GM12878 (cell line): Measurements from ENCODE around the gene SPHK2. TPM values are rescaled to one million over a fixed set of nuclear protein-coding genes. Genes with fewer than 3 reads are reported as not detected.
"Not testable (repeated sequence)": the region's sequence is repeated elsewhere in the genome, so short reads cannot be mapped to it uniquely, and the experiment has no call there.

Source experiments
- ATAC-seq: fragments of 200-7000 bp; cut with Tn5 transposase; 3 replicates; pipeline ENCODE4 v1.9.1; 2020; ENCODE audit warnings: mild to moderate bottlenecking, moderate library complexity
- BruUV-seq: library from RNA; stranded (reverse); fragments of 400-500 nt; replicated peaks from 2 replicates; lab custom pipeline; 2021; lab: Mats Ljungman, UMichigan
- CTCF ChIA-PET: fragments of 300-600 bp; sonication (Branson Sonifier 250); formaldehyde crosslinking; extraction: SDS; loops from one replicate; lab custom pipeline; 2021; ENCODE audit warnings: inconsistent platforms; lab: Yijun Ruan, JAX
- POLR2A ChIA-PET: fragments of 350-600 bp; formaldehyde crosslinking; extraction: SDS; loops from one replicate; lab custom pipeline; 2021; ENCODE audit warnings: inconsistent platforms; lab: Charles Lee
- RAD21 ChIA-PET: fragments of 300-600 bp; sonication (Branson Sonifier 250); formaldehyde crosslinking; loops from one replicate; lab custom pipeline; 2023; ENCODE audit warnings: antibody characterized with exemption; ENCODE audit not compliant: unreplicated experiment; lab: Charles Lee
- SMC1A ChIA-PET: fragments of 300-600 bp; sonication (Branson Sonifier 250); formaldehyde crosslinking; loops from one replicate; lab custom pipeline; 2023; ENCODE audit not compliant: unreplicated experiment, uncharacterized antibody; lab: Charles Lee
- DNase-seq: peaks from one replicate; pipeline ENCODE4 v3.0.0-alpha.2; 2011; ENCODE audit warnings: low read depth, low spot score
- FAIRE-seq: peaks from 3 replicates; lab custom pipeline; 2011; peaks lifted over from hg19 to GRCh38; lab: Jason Lieb, UNC
- H2AFZ ChIP-seq: 2 replicates; pipeline ENCODE4 v1.6.0; 2011; ENCODE audit warnings: low read depth, low read length, control low read depth; ENCODE audit not compliant: control insufficient read depth
- H3K27ac ChIP-seq: 2 replicates; pipeline ENCODE4 v1.5.1; 2011; ENCODE audit warnings: control low read depth; ENCODE audit not compliant: control insufficient read depth, insufficient read depth
- H3K27me3 ChIP-seq, 2 experiments: replicated peaks in 1 of 2; 2 replicates each; pipeline versions ENCODE4 v1.6.0 to v1.6.1; 2011; ENCODE audit warnings: low read length in 1 of 2; ENCODE audit not compliant: control insufficient read depth in 2 of 2, insufficient read depth in 2 of 2
- H3K36me3 ChIP-seq, 2 experiments: 2 replicates each; pipeline ENCODE4 v1.5.1; 2011; ENCODE audit warnings: low read length in 1 of 2; ENCODE audit not compliant: control insufficient read depth in 2 of 2, insufficient read depth in 2 of 2
- H3K4me1 ChIP-seq: 2 replicates; pipeline ENCODE4 v1.6.1; 2011; ENCODE audit warnings: mild to moderate bottlenecking, low read length, moderate library complexity, mixed read lengths; ENCODE audit not compliant: control insufficient read depth, insufficient read depth
- H3K4me2 ChIP-seq: 2 replicates; pipeline ENCODE4 v1.6.0; 2011; ENCODE audit warnings: control low read depth; ENCODE audit not compliant: control insufficient read depth, insufficient read depth
- H3K4me3 ChIP-seq: fragments of 200-600 bp; sonication (generic); 2 replicates; pipeline ENCODE4 v1.5.1; 2016
- H3K79me2 ChIP-seq: 2 replicates; pipeline ENCODE4 v1.6.0; 2011; ENCODE audit warnings: low read length; ENCODE audit not compliant: control insufficient read depth, insufficient read depth
- H3K9ac ChIP-seq: 2 replicates; pipeline ENCODE4 v1.8.0; 2011; ENCODE audit warnings: low read length, control low read depth, mixed read lengths; ENCODE audit not compliant: control insufficient read depth, insufficient read depth
- H3K9me3 ChIP-seq: replicated peaks from 3 replicates; pipeline ENCODE4 v1.5.1; 2011; ENCODE audit warnings: mild to moderate bottlenecking, low read length; ENCODE audit not compliant: control insufficient read depth, insufficient read depth
- H4K20me1 ChIP-seq: 2 replicates; pipeline ENCODE4 v1.6.0; 2011; ENCODE audit not compliant: control insufficient read depth, insufficient read depth
- LARP7 ChIP-seq: fragments of 450-650 bp; IDR thresholded peaks from 2 replicates; pipeline ENCODE4 v1.6.1; 2017; ENCODE audit warnings: mild to moderate bottlenecking
- MXI1 ChIP-seq: fragments of 150-350 bp; IDR thresholded peaks from 2 replicates; pipeline ENCODE4 v1.6.1; 2011; ENCODE audit warnings: low read depth, mild to moderate bottlenecking, inconsistent platforms, low read length, improper control_type of control experiment
- SP1 ChIP-seq: IDR thresholded peaks from one replicate; pipeline ENCODE4 v1.6.1; 2011; ENCODE audit warnings: low read depth, low read length
- ZNF384 ChIP-seq: IDR thresholded peaks from 2 replicates; pipeline ENCODE4 v1.6.1; 2012; ENCODE audit warnings: low read depth, mild to moderate bottlenecking, low read length, improper control_type of control experiment, borderline replicate concordance
- ZSCAN29 ChIP-seq: fragments of 450-650 bp; IDR thresholded peaks from 2 replicates; pipeline ENCODE4 v1.6.1; 2017; ENCODE audit warnings: mild to moderate bottlenecking, moderate library complexity
- WGBS: methylation state at CpG from one replicate; pipeline ENCODE4 v1.1.6; 2016; ENCODE audit warnings: low lambda C conversion rate; ENCODE audit not compliant: insufficient replicate concordance, insufficient coverage; ENCODE audit errors: missing lambda C conversion rate; 5-methylcytosine and 5-hydroxymethylcytosine counted together
- in situ Hi-C: fragments of 300-500 bp; cut with MboI; formaldehyde crosslinking; loops from 9 replicates; pipeline ENCODE4 v1.14.3; 2018; ENCODE audit warnings: mixed read lengths
- intact Hi-C: fragments of 100-400 bp; cut with micrococcal nuclease; formaldehyde crosslinking; loops from one replicate; pipeline ENCODE4 v1.14.2; 2022; ENCODE audit not compliant: unreplicated experiment
- polyA plus RNA-seq, 11 experiments: library from polyadenylated mRNA; depleted of rRNA in 4 of 11; unstranded in 6 of 11; stranded (reverse) in 5 of 11; fragments of >200 nt; fragmentation: Nextera tagmentation in 4 of 11; fragmentation: Illumina TruSeq in 1 of 11; extraction: Ambion mirVana in 4 of 11; extraction: Trizol in 1 of 11; gene quantifications; 1 replicate in 1 of 11; 2 replicates in 10 of 11; pipeline versions ENCODE4 v1.2.1 to v1.2.3, GENCODE V29; 2011 to 2016; ENCODE audit warnings: inconsistent platforms in 2 of 11, missing spikeins in 2 of 11, low read depth in 1 of 11
- total RNA-seq, 4 experiments: library from RNA; depleted of rRNA in 3 of 4; stranded (reverse); fragments of >200 nt in 3 of 4; fragmentation: Illumina TruSeq in 1 of 4; extraction: Trizol in 1 of 4; gene quantifications; 2 replicates each; pipeline versions ENCODE4 v1.2.1 to v1.2.3, GENCODE V29; 2013 to 2021
- TF ChIP-seq, protein P1 (sequence below): fragments of 450-650 bp; formaldehyde crosslinking; IDR thresholded peaks from 2 replicates; pipeline ENCODE4 v1.5.0; 2022; ENCODE audit warnings: mild to moderate bottlenecking, missing genetic modification characterization

The SPHK2 gene
- total and polyA plus RNA-seq, 10 of the 15 experiments (the other 5 are each of a cell fraction or from before 2014, with no cell fraction given) = 0.37 to 40.5 (median 11.2) TPM

- no peak overlapping the region for H3K27ac ChIP-seq
- WGBS = 76% methylated on average over 19 of the region's 23 CpGs
- no peaks in the 10 kb centered on the region for H3K4me1 ChIP-seq
- in situ Hi-C loops = no loop called here
- H2AFZ ChIP-seq = no peak overlapping the region
- ChIA-PET SMC1A (no interaction called here), CTCF (interaction anchor here (0.8 to 3.0 kb wide), 2 partner anchors 8 to 70 kb away, joined by 3 to 14 read pairs; no protein-coding TSS in a partner anchor), RAD21 (no interaction called here), POLR2A (interaction anchor here (0.6 kb wide), 1 partner anchor 135 kb away, joined by 3 read pairs; no protein-coding TSS in a partner anchor)
- no peaks in the 10 kb centered on the region for H3K36me3 ChIP-seq
- no peak for FAIRE-seq
- H3K79me2 ChIP-seq = no peaks in the 10 kb centered on the region
- intact Hi-C loops = no loop called here
- H3K27me3 ChIP-seq = no peaks in the 10 kb centered on the region
- ATAC-seq = no peak
- no peak for DNase-seq
- TF ChIP-seq, protein P1, sequence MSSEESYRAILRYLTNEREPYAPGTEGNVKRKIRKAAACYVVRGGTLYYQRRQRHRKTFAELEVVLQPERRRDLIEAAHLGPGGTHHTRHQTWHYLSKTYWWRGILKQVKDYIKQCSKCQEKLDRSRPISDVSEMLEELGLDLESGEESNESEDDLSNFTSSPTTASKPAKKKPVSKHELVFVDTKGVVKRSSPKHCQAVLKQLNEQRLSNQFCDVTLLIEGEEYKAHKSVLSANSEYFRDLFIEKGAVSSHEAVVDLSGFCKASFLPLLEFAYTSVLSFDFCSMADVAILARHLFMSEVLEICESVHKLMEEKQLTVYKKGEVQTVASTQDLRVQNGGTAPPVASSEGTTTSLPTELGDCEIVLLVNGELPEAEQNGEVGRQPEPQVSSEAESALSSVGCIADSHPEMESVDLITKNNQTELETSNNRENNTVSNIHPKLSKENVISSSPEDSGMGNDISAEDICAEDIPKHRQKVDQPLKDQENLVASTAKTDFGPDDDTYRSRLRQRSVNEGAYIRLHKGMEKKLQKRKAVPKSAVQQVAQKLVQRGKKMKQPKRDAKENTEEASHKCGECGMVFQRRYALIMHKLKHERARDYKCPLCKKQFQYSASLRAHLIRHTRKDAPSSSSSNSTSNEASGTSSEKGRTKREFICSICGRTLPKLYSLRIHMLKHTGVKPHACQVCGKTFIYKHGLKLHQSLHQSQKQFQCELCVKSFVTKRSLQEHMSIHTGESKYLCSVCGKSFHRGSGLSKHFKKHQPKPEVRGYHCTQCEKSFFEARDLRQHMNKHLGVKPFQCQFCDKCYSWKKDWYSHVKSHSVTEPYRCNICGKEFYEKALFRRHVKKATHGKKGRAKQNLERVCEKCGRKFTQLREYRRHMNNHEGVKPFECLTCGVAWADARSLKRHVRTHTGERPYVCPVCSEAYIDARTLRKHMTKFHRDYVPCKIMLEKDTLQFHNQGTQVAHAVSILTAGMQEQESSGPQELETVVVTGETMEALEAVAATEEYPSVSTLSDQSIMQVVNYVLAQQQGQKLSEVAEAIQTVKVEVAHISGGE = no peak
- no peak for TF ChIP-seq ZSCAN29
- no peak for TF ChIP-seq MXI1
- no peak for TF ChIP-seq SP1
- no peak for TF ChIP-seq ZNF384
- TF ChIP-seq LARP7 = no peak
- BruUV-seq = no TSS peak
- no peaks in the 10 kb centered on the region for H4K20me1 ChIP-seq
- no peak overlapping the region for H3K4me2 ChIP-seq
- no peak overlapping the region for H3K4me3 ChIP-seq
- H3K9ac ChIP-seq = no peak overlapping the region
- H3K9me3 ChIP-seq = no peaks in the 10 kb centered on the region
These were observed 43.2 kb upstream of the SPHK2 start for GRCh38 chr19:48575931-48576622.

DNA sequence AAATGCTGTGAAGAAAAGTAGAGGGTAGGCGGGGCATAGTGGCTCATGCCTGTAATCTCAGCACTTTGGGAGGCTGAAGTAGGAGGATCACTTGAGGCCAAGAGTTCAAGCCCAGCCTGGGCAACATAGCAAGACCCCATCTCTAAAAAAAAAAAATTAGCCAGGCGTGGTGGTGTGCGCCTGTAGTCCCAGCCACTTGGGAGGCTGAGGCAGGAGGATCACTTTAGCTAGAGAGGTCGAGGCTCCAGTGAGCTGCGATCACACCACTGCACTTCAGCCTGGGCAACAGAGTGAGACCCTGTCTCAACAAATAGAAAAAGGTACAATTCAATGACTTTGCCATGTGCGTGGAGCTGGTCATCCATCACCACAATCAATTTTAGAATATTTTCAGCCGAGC lies 41.4 kb upstream of the SPHK2 start:
- RAD21 ChIA-PET = interaction anchor here (0.8 kb wide), 1 partner anchor 72 kb away, joined by 4 read pairs; no protein-coding TSS in a partner anchor
- POLR2A ChIA-PET, FAIRE-seq, H3K9ac ChIP-seq, SMC1A ChIA-PET, H3K4me3 ChIP-seq, H3K79me2 ChIP-seq, in situ Hi-C loops, H3K36me3 ChIP-seq, H3K27ac ChIP-seq, H3K4me2 ChIP-seq, H3K9me3 ChIP-seq, H3K4me1 ChIP-seq, H3K27me3 ChIP-seq, H4K20me1 ChIP-seq, intact Hi-C loops, H2AFZ ChIP-seq, DNase-seq, ATAC-seq, BruUV-seq: not testable (repeated sequence)
- CTCF ChIA-PET = interaction anchor here (1.3 kb wide), 1 partner anchor 264 kb away, joined by 4 read pairs; no protein-coding TSS in a partner anchor
- 75% methylated on average over 7 of the region's 7 CpGs for WGBS
